ENCODE measurements around the gene ZFPL1.

GRCh38 chr11:65114538-65115171 is 30.6 kb downstream of the ZFPL1 start:
- TF ChIP-seq, protein P1, sequence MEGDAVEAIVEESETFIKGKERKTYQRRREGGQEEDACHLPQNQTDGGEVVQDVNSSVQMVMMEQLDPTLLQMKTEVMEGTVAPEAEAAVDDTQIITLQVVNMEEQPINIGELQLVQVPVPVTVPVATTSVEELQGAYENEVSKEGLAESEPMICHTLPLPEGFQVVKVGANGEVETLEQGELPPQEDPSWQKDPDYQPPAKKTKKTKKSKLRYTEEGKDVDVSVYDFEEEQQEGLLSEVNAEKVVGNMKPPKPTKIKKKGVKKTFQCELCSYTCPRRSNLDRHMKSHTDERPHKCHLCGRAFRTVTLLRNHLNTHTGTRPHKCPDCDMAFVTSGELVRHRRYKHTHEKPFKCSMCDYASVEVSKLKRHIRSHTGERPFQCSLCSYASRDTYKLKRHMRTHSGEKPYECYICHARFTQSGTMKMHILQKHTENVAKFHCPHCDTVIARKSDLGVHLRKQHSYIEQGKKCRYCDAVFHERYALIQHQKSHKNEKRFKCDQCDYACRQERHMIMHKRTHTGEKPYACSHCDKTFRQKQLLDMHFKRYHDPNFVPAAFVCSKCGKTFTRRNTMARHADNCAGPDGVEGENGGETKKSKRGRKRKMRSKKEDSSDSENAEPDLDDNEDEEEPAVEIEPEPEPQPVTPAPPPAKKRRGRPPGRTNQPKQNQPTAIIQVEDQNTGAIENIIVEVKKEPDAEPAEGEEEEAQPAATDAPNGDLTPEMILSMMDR (IDR thresholded peaks at IDR 0.05): no peak
- TF ChIP-seq POLR2A (IDR thresholded peaks at IDR 0.05): no peak
